Stimulated activated naive CD8-positive, alpha-beta T cell treated with anti-CD3 and anti-CD28 coated beads, Interleukin-15, Interleukin-2, amounts not matched to agents 100 ng/mL and 50 ng/mL, for 24 hours (primary cell): Measurements from ENCODE around the gene ATP10A.
"Not testable (repeated sequence)": the region's sequence is repeated elsewhere in the genome, so short reads cannot be mapped to it uniquely, and the experiment has no call there.

Experiments
- H3K27ac Mint-ChIP-seq: one replicate; pipeline ENCODE4 v1.8.0; 2021; ENCODE audit warnings: mild to moderate bottlenecking, mixed read lengths
- H3K27me3 Mint-ChIP-seq: one replicate; pipeline ENCODE4 v1.8.0; 2021; ENCODE audit warnings: mixed read lengths
- H3K36me3 Mint-ChIP-seq: one replicate; pipeline ENCODE4 v1.8.0; 2021; ENCODE audit warnings: low read depth, mixed read lengths
- H3K4me1 Mint-ChIP-seq: one replicate; pipeline ENCODE4 v1.8.0; 2021; ENCODE audit warnings: low read depth, mixed read lengths
- H3K4me3 Mint-ChIP-seq: one replicate; pipeline ENCODE4 v1.8.0; 2021; ENCODE audit warnings: mild to moderate bottlenecking, mixed read lengths
- H3K9me3 Mint-ChIP-seq: one replicate; pipeline ENCODE4 v1.8.0; 2021; ENCODE audit warnings: mixed read lengths

ATP10A gene

DNA sequence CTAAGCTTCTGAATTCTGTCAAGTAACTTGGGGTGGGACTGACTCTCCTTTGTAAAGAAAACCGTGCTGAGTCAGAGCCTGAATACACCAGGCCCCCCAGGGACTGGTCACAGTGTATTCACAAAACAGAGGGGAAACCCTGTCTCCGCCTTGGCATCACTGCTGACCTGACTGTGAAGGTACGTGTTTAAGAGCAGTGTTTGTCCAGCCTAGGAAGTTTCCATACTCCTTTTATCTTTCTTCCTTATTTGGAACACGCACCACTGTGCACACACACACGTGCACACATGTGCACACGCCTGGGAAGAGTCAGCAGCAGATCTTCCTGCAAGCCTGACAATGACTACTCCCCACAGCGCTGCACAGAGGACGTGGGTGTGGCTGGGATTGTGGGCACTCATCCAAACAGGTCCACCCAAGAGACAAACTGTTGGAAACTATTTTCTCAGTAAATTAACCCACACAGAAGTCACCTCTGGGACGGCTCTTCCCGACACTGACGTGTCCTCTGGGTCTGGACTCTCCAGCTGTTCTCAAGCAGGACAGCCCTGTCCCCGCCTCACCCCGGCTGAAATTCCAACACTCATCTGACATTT lies 87.7 kb downstream of the ATP10A start:
- peaks cover 21% of the 10 kb centered on the region for H3K36me3 Mint-ChIP-seq
- H3K4me1 Mint-ChIP-seq: peaks cover 40% of the 10 kb centered on the region
- H3K4me3 Mint-ChIP-seq: no peak overlapping the region
- H3K27me3 Mint-ChIP-seq: no peaks in the 10 kb centered on the region
- no peaks in the 10 kb centered on the region for H3K9me3 Mint-ChIP-seq
- H3K27ac Mint-ChIP-seq: no peak overlapping the region

DNA sequence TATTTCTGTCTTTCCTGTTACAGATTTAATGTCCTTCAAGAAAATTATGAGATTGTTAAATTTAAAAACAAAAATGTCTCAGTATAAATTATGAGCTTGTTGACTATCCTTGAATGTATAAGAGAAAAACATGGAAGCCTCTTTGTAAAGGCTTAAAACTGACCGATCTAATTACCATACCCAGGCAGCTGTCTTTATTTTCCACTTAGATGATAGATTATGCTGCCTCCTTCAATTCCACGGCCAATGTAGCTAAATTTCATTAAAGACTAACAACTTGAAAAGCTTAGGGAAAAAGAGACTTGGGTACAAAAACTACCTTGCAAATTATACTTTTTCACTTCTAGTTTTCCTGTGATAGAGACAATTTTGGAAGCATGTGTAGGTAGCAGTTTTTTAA lies 88.3 kb downstream of the ATP10A start:
- Mint-ChIP-seq H3K4me1 (peaks cover 40% of the 10 kb centered on the region), H3K27me3 (no peaks in the 10 kb centered on the region), H3K36me3 (peaks cover 21% of the 10 kb centered on the region), H3K9me3 (no peaks in the 10 kb centered on the region), H3K27ac (no peak overlapping the region), H3K4me3 (no peak overlapping the region)

DNA sequence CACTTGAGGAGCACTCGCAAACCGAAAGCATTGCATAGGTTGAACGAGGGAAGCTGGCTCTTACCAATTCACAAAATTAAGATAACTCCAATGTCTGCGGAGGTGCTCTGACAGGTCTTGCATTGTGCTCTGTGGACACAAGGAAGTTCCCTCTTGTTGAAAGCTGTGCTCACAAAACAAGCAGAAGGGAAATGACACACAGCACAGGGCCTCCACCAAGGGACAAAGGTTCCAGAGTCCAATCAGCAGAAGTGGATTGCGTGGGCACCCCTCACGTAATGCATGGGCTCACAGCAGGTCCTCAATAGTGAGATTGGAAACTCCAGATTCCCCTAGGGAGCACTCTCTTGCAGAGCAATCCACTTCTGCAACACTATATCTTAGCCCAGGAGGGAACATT lies 89.9 kb downstream of the ATP10A start:
- Mint-ChIP-seq H3K27ac (no peak overlapping the region), H3K4me1 (peaks cover 24% of the 10 kb centered on the region), H3K9me3 (no peaks in the 10 kb centered on the region), H3K36me3 (peaks cover 23% of the 10 kb centered on the region), H3K4me3 (no peak overlapping the region), H3K27me3 (no peaks in the 10 kb centered on the region)

DNA sequence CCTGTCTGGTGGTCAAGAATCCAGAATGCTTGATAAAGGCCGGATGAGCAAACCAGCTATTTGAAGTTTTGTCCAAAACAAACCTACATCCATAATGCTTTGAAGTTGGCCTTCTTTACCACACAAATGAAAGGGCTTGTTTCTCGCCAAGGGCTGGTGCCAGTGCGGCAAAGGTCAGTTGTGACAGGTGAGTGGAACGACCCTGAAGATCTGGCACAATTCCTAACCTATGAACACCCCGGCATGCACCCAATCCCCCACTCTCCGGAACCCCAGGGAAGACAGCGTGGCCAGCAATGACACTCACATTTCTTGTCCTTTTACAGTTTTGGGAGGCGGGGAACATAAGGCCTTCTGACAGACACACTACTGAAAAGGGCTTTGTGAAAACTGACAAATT lies 90.6 kb downstream of the ATP10A start:
- H3K36me3 Mint-ChIP-seq: peaks cover 22% of the 10 kb centered on the region
- peaks cover 20% of the 10 kb centered on the region for H3K4me1 Mint-ChIP-seq
- H3K9me3 Mint-ChIP-seq: no peaks in the 10 kb centered on the region
- H3K27me3 Mint-ChIP-seq: no peaks in the 10 kb centered on the region
- H3K27ac Mint-ChIP-seq: no peak overlapping the region
- no peak overlapping the region for H3K4me3 Mint-ChIP-seq

DNA sequence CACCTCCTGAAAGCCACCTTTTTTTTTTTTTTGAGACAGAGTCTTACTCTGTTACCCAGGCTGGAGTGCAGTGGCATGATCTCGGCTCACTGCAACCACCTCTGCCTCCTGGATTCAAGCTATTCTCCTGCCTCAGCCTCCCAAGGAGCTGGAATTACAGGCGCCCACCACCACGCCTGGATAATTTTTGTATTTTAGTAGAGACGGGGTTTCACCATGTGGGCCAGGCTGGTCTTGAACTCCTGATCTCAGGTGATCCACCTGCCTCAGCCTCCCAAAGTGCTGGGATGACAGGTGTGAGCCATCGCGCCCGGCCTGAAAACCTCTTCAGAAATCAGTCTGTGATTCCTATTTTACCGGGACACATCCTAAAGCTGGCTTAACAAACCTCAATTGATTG lies 91.4 kb downstream of the ATP10A start:
- H3K4me3 Mint-ChIP-seq, H3K27me3 Mint-ChIP-seq, H3K9me3 Mint-ChIP-seq, H3K27ac Mint-ChIP-seq: not testable (repeated sequence)
- peaks cover 28% of the 10 kb centered on the region for H3K36me3 Mint-ChIP-seq
- H3K4me1 Mint-ChIP-seq: peaks cover 19% of the 10 kb centered on the region

DNA sequence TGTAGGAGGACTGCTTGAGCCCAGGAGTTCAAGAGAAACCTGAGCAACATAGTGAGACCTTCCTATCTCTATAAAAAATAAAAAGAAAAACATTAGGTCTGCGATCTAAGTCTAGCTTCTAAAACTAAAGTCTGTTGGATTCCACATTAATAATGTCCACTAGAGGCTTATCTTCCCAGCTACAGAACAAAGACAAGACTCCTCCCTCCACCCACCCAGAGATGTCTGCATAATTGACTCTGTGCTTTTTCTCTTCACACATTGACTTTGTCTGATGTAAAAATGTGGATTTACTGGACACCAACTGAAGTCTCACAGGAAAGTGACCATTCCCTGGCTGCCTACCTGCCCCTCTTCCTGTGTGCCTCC lies 91.8 kb downstream of the ATP10A start:
- Mint-ChIP-seq H3K4me1 (peaks cover 16% of the 10 kb centered on the region), H3K27me3 (no peaks in the 10 kb centered on the region), H3K27ac (no peak overlapping the region), H3K9me3 (no peaks in the 10 kb centered on the region), H3K4me3 (no peak overlapping the region), H3K36me3 (peaks cover 32% of the 10 kb centered on the region)

DNA sequence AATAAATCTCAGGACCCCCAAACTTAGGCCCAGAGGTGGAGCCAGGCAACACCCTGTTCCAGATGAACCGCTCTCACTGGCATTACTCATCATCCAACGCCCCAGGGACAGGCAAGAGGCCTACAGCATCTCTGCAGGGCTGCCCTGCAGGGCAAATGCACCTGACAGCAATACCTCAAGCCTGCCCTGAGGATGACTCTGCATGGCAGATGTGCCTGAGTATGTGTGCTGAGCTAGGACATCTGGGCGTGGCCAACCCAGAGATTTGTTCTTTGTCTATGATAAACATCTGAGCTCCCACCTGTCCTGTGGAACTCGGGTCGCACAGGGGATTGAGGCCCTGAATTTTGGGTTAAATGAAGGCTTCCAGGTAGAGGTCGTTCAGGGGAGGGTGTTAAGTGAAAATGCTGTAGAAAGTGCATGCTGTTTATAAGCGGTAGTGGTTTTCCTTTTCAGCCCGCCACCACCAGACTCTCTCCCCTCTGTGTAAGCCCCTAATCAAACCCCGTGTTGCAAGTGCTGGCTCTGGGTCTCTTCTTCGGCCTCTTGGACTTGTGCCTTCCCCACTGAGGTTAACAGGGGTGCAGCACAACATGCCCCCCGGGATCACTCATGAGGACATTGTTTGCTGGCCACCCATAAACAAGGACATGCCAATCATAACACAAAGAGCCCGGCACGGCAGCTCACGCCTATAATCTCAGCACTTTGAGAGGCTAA lies 92.3 kb downstream of the ATP10A start:
- Mint-ChIP-seq H3K27ac (no peak overlapping the region), H3K4me3 (no peak overlapping the region), H3K9me3 (no peaks in the 10 kb centered on the region), H3K27me3 (no peaks in the 10 kb centered on the region), H3K36me3 (peaks cover 36% of the 10 kb centered on the region), H3K4me1 (peaks cover 14% of the 10 kb centered on the region)

DNA sequence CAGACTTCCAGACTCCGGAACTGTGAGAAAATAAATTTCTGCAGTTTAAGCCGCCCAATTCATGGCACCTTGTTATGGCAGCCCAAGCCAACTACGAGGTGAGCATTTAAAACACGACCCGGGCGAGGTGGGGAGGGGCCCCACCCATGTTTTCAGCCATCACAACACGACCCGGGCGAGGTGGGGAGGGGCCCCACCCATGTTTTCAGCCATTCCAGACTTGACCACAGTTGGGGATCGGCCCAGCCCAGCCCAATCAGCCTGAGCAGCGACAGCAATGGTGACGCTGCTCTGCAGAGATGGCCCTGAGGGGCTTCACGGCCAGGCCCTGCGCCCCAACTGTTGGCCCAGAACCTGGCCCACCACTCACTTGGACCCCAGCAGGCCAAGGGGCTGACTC lies 93.1 kb downstream of the ATP10A start:
- H3K27ac Mint-ChIP-seq: no peak overlapping the region
- no peak overlapping the region for H3K4me3 Mint-ChIP-seq
- peaks cover 41% of the 10 kb centered on the region for H3K36me3 Mint-ChIP-seq
- H3K9me3 Mint-ChIP-seq: no peaks in the 10 kb centered on the region
- peaks cover 11% of the 10 kb centered on the region for H3K4me1 Mint-ChIP-seq
- H3K27me3 Mint-ChIP-seq: no peaks in the 10 kb centered on the region

DNA sequence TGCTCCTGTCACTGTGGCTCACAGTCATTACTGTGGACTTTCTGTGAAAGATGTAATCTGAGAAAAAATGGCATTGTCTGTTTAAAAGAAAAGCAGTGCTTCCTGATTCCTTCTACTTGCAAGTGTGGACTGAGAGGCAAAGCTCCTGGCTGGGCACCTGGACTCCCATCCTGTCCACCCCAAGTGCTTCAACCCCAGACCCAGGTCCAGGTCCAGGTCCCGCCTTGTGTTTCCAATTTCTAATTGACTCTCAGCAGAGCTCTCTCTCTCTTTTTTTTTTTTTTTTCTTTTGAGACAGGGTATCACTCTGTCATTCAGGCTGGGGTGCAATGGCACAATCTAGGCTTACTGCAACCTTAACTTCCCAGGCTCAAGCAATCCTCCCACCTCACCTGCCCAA lies 94.9 kb downstream of the ATP10A start:
- Mint-ChIP-seq H3K9me3 (no peaks in the 10 kb centered on the region), H3K36me3 (peaks cover 44% of the 10 kb centered on the region), H3K4me1 (peaks cover 12% of the 10 kb centered on the region), H3K27ac (no peak overlapping the region), H3K27me3 (no peaks in the 10 kb centered on the region), H3K4me3 (no peak overlapping the region)

DNA sequence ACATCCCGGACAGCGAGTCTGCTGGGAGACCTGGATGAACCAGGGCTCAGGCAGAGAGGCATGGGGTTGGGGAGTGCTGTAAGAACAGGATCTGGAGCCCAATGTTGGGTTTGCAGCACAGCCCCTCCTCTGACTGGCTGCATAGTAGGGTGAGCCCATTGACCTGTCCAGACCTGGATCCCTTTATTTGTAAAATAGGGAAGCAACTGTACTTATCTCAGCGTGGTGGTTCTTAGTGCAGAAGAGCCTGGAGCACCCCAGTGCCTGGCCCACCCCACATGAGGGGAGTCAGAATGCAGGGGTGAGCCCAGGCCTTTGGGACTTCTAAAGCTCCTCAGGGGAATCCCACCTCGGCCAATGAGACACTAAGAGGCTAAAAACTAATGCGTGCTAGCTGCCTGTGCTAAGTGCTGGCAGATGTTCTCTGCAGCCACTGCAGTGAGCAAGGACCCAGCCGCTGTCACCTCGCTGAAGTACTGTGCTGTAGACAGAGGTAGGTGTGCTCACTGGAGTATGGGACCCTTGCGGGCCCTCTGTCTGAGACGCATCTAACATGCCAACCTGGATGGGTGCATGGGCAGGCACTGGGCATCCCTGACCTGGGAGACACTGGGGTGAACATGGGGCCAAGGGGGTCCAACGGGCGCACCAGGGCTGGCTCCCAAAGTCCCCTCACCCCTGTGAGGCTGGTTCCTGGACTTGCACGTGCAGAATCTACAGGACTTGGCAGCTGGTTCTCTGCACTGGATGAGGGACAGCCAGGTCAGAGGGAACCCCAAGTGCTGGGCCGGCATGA lies 95.6 kb downstream of the ATP10A start:
- Mint-ChIP-seq H3K36me3 (peaks cover 44% of the 10 kb centered on the region), H3K27ac (no peak overlapping the region), H3K4me3 (no peak overlapping the region), H3K9me3 (no peaks in the 10 kb centered on the region), H3K4me1 (peaks cover 10% of the 10 kb centered on the region), H3K27me3 (no peaks in the 10 kb centered on the region)

DNA sequence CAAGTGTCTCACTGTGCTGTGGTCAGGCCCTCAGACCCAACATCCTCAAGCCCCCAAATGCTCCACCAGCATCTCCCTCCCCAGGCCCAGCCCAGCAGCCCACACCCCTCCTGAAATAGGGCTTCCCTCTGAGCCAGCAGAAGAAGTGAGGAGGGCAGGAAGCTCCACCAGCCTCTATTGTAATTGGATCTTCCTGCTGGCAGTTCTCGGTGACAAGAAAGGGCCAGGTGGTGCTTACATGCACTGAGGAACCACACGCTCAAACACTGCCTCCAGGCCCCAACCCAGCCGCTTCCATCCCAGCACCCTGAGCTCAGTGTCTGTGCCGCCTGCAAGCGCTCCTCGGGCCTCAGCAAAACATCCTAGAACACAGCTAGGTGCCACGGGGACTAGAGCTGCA lies 96.7 kb downstream of the ATP10A start:
- peaks cover 15% of the 10 kb centered on the region for H3K4me1 Mint-ChIP-seq
- H3K9me3 Mint-ChIP-seq: no peaks in the 10 kb centered on the region
- H3K4me3 Mint-ChIP-seq: no peak overlapping the region
- H3K27ac Mint-ChIP-seq: no peak overlapping the region
- H3K36me3 Mint-ChIP-seq: peaks cover 44% of the 10 kb centered on the region
- no peaks in the 10 kb centered on the region for H3K27me3 Mint-ChIP-seq

DNA sequence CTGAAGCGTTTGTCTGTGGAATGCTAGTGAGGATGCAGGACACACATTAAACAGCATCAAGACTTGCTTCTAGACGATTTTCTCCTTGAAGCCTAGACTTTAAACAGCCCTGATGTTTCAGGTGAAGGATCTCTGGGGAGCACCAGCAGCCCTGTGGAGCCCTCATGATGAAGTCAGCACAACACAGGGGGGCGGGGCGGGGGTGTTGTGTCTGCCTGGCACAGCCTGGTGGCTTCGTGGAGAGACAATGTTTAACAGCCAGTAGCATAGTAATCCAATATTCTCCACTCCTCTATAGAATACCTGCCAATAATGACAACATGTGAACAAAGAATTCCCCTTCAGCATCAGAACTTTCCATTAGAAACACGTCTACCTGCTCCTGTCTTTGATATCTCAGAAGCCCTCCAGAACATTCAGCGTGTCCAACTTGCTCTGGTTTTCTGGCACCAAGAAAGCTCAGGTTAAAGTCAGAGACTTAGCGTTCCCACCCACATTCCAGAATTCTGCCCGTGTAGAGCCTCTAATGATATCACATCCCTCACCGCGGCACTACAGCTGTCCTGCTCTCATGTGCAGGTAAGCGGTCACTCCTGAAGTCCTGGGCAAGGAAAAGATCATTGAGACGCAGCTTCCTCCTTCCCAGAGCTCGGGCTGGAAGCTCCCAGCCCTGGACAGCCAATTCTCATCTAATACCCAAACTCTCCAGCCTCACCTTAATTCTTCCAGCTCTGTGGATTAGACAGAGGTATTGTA lies 98.0 kb downstream of the ATP10A start:
- Mint-ChIP-seq H3K4me1 (peaks cover 20% of the 10 kb centered on the region), H3K4me3 (no peak overlapping the region), H3K27me3 (no peaks in the 10 kb centered on the region), H3K27ac (no peak overlapping the region), H3K36me3 (peaks cover 44% of the 10 kb centered on the region), H3K9me3 (no peaks in the 10 kb centered on the region)

DNA sequence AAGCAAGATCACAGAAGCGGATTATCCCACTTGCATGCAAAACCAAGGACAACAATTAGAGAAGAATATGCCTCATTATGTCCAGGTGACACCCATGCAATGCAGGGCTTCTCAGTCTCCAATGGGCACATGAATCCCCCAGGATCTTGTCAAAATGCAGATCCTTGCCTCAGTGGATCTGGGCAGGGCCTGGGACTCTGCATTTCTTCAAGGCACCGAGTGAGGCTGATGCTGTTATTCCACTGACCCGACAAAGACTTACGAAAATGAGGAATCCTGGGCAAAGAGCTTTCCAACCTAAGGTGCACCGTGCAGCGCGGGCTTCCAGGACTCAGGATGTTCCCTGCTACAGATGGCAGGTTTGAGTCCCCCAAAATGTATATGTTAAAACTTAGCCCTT lies 99.2 kb downstream of the ATP10A start:
- peaks cover 20% of the 10 kb centered on the region for H3K4me1 Mint-ChIP-seq
- H3K4me3 Mint-ChIP-seq: no peak overlapping the region
- no peaks in the 10 kb centered on the region for H3K27me3 Mint-ChIP-seq
- no peak overlapping the region for H3K27ac Mint-ChIP-seq
- peaks cover 49% of the 10 kb centered on the region for H3K36me3 Mint-ChIP-seq
- no peaks in the 10 kb centered on the region for H3K9me3 Mint-ChIP-seq

DNA sequence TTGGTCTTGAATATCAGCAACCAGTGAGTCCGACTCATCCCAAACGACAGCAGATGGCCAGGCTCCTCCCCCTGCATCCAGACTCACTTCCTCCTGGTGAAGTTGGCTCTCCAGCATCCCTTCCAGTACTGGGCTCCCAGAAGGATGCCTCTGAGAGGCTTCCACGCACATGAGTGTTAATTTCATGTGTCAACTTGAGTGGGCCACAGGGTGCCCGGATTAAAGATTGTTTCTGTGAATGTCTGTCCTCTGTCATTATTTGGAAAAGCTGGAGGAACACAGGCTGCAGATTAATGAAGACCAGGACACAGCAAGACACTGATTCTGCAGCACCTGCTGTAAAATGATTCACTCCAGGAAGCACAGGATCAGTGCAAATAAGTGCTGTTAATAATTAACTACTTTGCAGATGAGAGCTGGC lies 99.8 kb downstream of the ATP10A start:
- Mint-ChIP-seq H3K4me1 (peaks cover 20% of the 10 kb centered on the region), H3K9me3 (no peaks in the 10 kb centered on the region), H3K27ac (no peak overlapping the region), H3K27me3 (no peaks in the 10 kb centered on the region), H3K36me3 (peaks cover 44% of the 10 kb centered on the region), H3K4me3 (no peak overlapping the region)
